Liver (tissue), 9 donors: ENCODE results near the gene C11orf86. TPM values are rescaled to one million over a fixed set of nuclear protein-coding genes. Genes with fewer than 3 reads are reported as not detected.

ENCODE experiments used
- DNase-seq: peaks from one replicate; pipeline ENCODE4 v3.0.0-alpha.2; 2017; ENCODE audit warnings: low spot score
- H3K27ac ChIP-seq, 2 donors: one replicate each; pipeline ENCODE4 v1.7.0; 2013; ENCODE audit warnings: inconsistent platforms in 2 of 2, low read length in 2 of 2, control low read depth in 1 of 2, low read depth in 1 of 2, mild to moderate bottlenecking in 1 of 2
- H3K27me3 ChIP-seq, 4 donors: one replicate each; pipeline versions ENCODE4 v1.6.1 to v1.7.0; 2013; ENCODE audit warnings: low read length in 3 of 4, inconsistent platforms in 1 of 4, mild to moderate bottlenecking in 1 of 4, moderate library complexity in 1 of 4; ENCODE audit not compliant: control insufficient read depth in 4 of 4, insufficient read depth in 4 of 4
- H3K36me3 ChIP-seq, 4 donors: one replicate each; pipeline versions ENCODE4 v1.6.1 to v1.7.0; 2013; ENCODE audit warnings: low read length in 3 of 4, mild to moderate bottlenecking in 3 of 4, low read depth in 1 of 4, moderate library complexity in 1 of 4; ENCODE audit not compliant: control insufficient read depth in 4 of 4, insufficient read depth in 3 of 4
- H3K4me1 ChIP-seq, 4 donors: one replicate each; pipeline versions ENCODE4 v1.6.1 to v1.7.0; 2013; ENCODE audit warnings: low read length in 3 of 4, mild to moderate bottlenecking in 3 of 4, moderate library complexity in 1 of 4; ENCODE audit not compliant: control insufficient read depth in 4 of 4, insufficient read depth in 4 of 4
- H3K4me3 ChIP-seq, 3 donors: one replicate each; pipeline versions ENCODE4 v1.6.1 to v1.7.0; 2013; ENCODE audit warnings: low read length in 3 of 3, control low read depth in 1 of 3, low read depth in 1 of 3, mild to moderate bottlenecking in 1 of 3
- H3K9ac ChIP-seq, 2 donors: one replicate each; pipeline ENCODE4 v1.7.0; 2013; ENCODE audit warnings: low read length in 2 of 2, mild to moderate bottlenecking in 2 of 2, moderate library complexity in 2 of 2, control low read depth in 1 of 2, low read depth in 1 of 2
- H3K9me3 ChIP-seq, 4 donors: one replicate each; pipeline versions ENCODE4 v1.6.1 to v1.7.0; 2013; ENCODE audit warnings: low read length in 3 of 4; ENCODE audit not compliant: control insufficient read depth in 4 of 4
- EGR1 ChIP-seq, 2 donors: IDR thresholded peaks; 2 replicates each; pipeline ENCODE4 v1.6.1; 2016 to 2018; ENCODE audit warnings: antibody characterized with exemption in 2 of 2, low read depth in 2 of 2
- FOXA1 ChIP-seq: IDR thresholded peaks from 2 replicates; pipeline ENCODE4 v1.6.1; 2016; ENCODE audit warnings: antibody characterized with exemption
- FOXA2 ChIP-seq: IDR thresholded peaks from 2 replicates; pipeline ENCODE4 v1.6.1; 2016; ENCODE audit warnings: antibody characterized with exemption
- GABPA ChIP-seq, 2 donors: IDR thresholded peaks in 1 of 2; conservative IDR thresholded peaks in 1 of 2; 2 replicates each; pipeline ENCODE4 v1.6.1; 2016; ENCODE audit warnings: antibody characterized with exemption in 2 of 2, mild to moderate bottlenecking in 1 of 2, moderate library complexity in 1 of 2
- HNF4A ChIP-seq, 2 donors: conservative IDR thresholded peaks; 2 replicates each; pipeline ENCODE4 v1.6.1; 2016; ENCODE audit warnings: antibody characterized with exemption in 2 of 2, mild to moderate bottlenecking in 2 of 2
- HNF4G ChIP-seq: IDR thresholded peaks from 2 replicates; pipeline ENCODE4 v1.6.1; 2016; ENCODE audit warnings: antibody characterized with exemption
- JUND ChIP-seq, 2 donors: IDR thresholded peaks; 2 replicates each; pipeline ENCODE4 v1.6.1; 2016; ENCODE audit warnings: antibody characterized with exemption in 2 of 2
- MAX ChIP-seq: IDR thresholded peaks from 2 replicates; pipeline ENCODE4 v1.6.1; 2016; ENCODE audit warnings: antibody characterized with exemption
- NR2F2 ChIP-seq: IDR thresholded peaks from 2 replicates; pipeline ENCODE4 v1.6.1; 2016; ENCODE audit warnings: antibody characterized with exemption
- RAD21 ChIP-seq, 2 donors: IDR thresholded peaks; 2 replicates each; pipeline ENCODE4 v1.6.1; 2016; ENCODE audit warnings: antibody characterized with exemption in 2 of 2, mild to moderate bottlenecking in 2 of 2
- REST ChIP-seq: IDR thresholded peaks from 2 replicates; pipeline ENCODE4 v1.6.1; 2016; ENCODE audit warnings: antibody characterized with exemption, mild to moderate bottlenecking
- RXRA ChIP-seq, 2 donors: IDR thresholded peaks; 2 replicates each; pipeline ENCODE4 v1.6.1; 2017 to 2018; ENCODE audit warnings: antibody characterized with exemption in 2 of 2, mild to moderate bottlenecking in 1 of 2
- SP1 ChIP-seq: IDR thresholded peaks from 2 replicates; pipeline ENCODE4 v1.6.1; 2018; ENCODE audit warnings: antibody characterized with exemption, mild to moderate bottlenecking
- TAF1 ChIP-seq: conservative IDR thresholded peaks from 2 replicates; pipeline ENCODE4 v1.6.1; 2016; ENCODE audit warnings: antibody characterized with exemption, mild to moderate bottlenecking
- YY1 ChIP-seq: IDR thresholded peaks from 2 replicates; pipeline ENCODE4 v1.6.1; 2016; ENCODE audit warnings: antibody characterized with exemption, mild to moderate bottlenecking
- WGBS: extraction: QIAGEN DNeasy Blood & Tissue Kit; methylation state at CpG from one replicate; pipeline ENCODE4 v1.1.7; 2013; 5-methylcytosine and 5-hydroxymethylcytosine counted together
- polyA plus RNA-seq, 2 donors: library from polyadenylated mRNA; stranded (reverse) in 1 of 2; unstranded in 1 of 2; fragments of 200-250 nt in 1 of 2; fragments of >200 nt in 1 of 2; fragmentation: Nextera tagmentation in 1 of 2; extraction: Ambion mirVana in 1 of 2; gene quantifications; one replicate each; pipeline versions ENCODE4 v1.2.1 to v1.2.3, GENCODE V29; 2013 to 2015
- total RNA-seq, 2 donors: library from RNA; depleted of rRNA; stranded (reverse); fragments of >200 nt; gene quantifications; one replicate each; pipeline ENCODE4 v1.2.3, GENCODE V29; 2014
- TF ChIP-seq, protein P1 (sequence below): IDR thresholded peaks from 2 replicates; pipeline ENCODE4 v1.6.1; 2016; ENCODE audit warnings: antibody characterized with exemption
- TF ChIP-seq, protein P2 (sequence below): IDR thresholded peaks from 2 replicates; pipeline ENCODE4 v1.6.1; 2016; ENCODE audit warnings: antibody characterized with exemption
- TF ChIP-seq, protein P3 (sequence below): fragments of 150-350 bp; IDR thresholded peaks from 2 replicates; pipeline ENCODE4 v1.5.1; 2017; ENCODE audit warnings: improper control_type of control experiment, low read depth, low read length; ENCODE audit not compliant: missing input control
- donor health status: healthy.
- donor health status: healthy.
- donor health status: healthy.
- donor health status: healthy.
- donor health status: healthy.

The C11orf86 gene
- total and polyA plus RNA-seq, 4 donors, result 0.18 TPM; not detected in 3

GRCh38 chr11:67002297-67002913 is 27.3 kb downstream of the C11orf86 start:
- Histone ChIP-seq H3K27ac (peak overlapping the region; percentile 6 to 8), H3K9ac (no peak overlapping the region), H3K4me3 (no peak overlapping the region), H3K9me3 (no peaks in the 10 kb centered on the region), H3K36me3 (no peaks in the 10 kb centered on the region), H3K27me3 (no peaks in the 10 kb centered on the region), H3K4me1 (peaks cover 5 to 30% (median 20%) of the 10 kb centered on the region in 4 donors)
- no peak for DNase-seq
- no peak for TF ChIP-seq YY1
- TF ChIP-seq GABPA (IDR thresholded peaks at IDR 0.05 in 1 of 2, conservative IDR thresholded peaks at IDR 0.05 in 1 of 2), result no peak
- TF ChIP-seq JUND (IDR thresholded peaks at IDR 0.05), result no peak
- no peak for TF ChIP-seq NR2F2
- TF ChIP-seq FOXA2, result no peak
- no peak for TF ChIP-seq RXRA (IDR thresholded peaks at IDR 0.05)
- no peak for TF ChIP-seq HNF4G
- TF ChIP-seq, protein P1, sequence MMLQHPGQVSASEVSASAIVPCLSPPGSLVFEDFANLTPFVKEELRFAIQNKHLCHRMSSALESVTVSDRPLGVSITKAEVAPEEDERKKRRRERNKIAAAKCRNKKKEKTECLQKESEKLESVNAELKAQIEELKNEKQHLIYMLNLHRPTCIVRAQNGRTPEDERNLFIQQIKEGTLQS, result no peak
- no peak for TF ChIP-seq RAD21 (IDR thresholded peaks at IDR 0.05)
- TF ChIP-seq SP1, result no peak
- TF ChIP-seq FOXA1, result no peak
- TF ChIP-seq EGR1 (IDR thresholded peaks at IDR 0.05; ENCODE audit: low read depth in 2 of 2), result no peak
- TF ChIP-seq REST, result no peak
- TF ChIP-seq MAX, result no peak
- TF ChIP-seq, protein P2, sequence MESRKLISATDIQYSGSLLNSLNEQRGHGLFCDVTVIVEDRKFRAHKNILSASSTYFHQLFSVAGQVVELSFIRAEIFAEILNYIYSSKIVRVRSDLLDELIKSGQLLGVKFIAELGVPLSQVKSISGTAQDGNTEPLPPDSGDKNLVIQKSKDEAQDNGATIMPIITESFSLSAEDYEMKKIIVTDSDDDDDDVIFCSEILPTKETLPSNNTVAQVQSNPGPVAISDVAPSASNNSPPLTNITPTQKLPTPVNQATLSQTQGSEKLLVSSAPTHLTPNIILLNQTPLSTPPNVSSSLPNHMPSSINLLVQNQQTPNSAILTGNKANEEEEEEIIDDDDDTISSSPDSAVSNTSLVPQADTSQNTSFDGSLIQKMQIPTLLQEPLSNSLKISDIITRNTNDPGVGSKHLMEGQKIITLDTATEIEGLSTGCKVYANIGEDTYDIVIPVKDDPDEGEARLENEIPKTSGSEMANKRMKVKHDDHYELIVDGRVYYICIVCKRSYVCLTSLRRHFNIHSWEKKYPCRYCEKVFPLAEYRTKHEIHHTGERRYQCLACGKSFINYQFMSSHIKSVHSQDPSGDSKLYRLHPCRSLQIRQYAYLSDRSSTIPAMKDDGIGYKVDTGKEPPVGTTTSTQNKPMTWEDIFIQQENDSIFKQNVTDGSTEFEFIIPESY, result no peak
- TF ChIP-seq, protein P3, sequence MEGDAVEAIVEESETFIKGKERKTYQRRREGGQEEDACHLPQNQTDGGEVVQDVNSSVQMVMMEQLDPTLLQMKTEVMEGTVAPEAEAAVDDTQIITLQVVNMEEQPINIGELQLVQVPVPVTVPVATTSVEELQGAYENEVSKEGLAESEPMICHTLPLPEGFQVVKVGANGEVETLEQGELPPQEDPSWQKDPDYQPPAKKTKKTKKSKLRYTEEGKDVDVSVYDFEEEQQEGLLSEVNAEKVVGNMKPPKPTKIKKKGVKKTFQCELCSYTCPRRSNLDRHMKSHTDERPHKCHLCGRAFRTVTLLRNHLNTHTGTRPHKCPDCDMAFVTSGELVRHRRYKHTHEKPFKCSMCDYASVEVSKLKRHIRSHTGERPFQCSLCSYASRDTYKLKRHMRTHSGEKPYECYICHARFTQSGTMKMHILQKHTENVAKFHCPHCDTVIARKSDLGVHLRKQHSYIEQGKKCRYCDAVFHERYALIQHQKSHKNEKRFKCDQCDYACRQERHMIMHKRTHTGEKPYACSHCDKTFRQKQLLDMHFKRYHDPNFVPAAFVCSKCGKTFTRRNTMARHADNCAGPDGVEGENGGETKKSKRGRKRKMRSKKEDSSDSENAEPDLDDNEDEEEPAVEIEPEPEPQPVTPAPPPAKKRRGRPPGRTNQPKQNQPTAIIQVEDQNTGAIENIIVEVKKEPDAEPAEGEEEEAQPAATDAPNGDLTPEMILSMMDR, result no peak
- no peak for TF ChIP-seq HNF4A (conservative IDR thresholded peaks at IDR 0.05)
- TF ChIP-seq TAF1, result no peak
- WGBS, result 66% methylated on average over 8 of the region's 8 CpGs
